ENCODE results near the gene PGGHG.

DNA sequence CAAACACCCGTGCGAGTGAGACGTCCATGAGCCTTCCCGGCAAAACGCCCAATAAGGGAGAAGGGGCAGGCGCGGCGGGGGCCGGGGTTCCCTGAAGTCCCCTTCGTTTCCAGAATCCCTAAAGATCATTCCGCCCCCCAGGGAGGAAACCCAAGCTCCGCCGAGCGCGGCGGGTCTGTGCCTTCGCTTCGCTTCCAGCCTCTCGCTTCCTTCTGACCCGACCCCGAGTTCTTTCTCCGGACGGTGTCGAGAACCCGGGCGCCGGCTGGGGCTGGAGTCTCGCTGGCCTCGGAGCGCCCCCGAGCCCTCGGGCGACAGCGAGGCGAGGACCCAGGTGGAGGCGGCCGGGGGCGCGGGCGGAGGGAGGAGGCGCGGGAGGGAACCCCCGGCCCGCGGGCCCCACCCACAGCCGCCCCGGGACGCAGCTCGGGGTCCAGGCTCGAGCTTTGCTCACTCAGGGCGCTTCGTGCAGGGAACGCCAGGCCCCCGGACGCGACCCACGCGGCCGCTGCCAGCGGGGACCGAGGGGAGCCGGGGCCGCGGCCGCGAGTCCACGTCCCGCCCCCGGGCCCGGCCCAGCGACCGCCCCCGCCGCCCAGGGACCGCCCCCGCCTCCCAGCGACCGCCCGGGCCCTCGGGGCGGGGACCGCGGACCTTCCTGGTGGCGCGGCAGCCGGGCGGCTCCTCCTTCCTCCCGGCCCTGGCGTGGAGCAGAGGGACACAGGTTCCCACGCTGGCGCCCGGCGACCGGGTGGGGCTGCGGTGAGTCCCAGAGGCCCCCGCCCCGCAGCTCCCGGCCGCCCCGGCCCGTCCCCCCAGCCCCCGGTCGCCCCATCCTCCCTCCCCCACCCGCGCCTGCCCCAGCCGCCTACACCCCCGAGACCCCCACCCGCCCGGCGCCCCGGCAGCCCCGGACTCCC lies at the start of gene PGGHG:
- no peak for TF ChIP-seq POLR2A (IDR thresholded peaks at IDR 0.05; ENCODE audit: low read depth, low read length)
- no peak for TF ChIP-seq POLR2AphosphoS5 (IDR thresholded peaks at IDR 0.05; ENCODE audit: low read depth, low read length)
- TF ChIP-seq TAF1 (IDR thresholded peaks at IDR 0.05; ENCODE audit: borderline replicate concordance, low read depth, low read length) = no peak
